HG03442 (cell line): ENCODE data around the gene FCHSD1.

Experiments used
- ATAC-seq: cut with Tn5 transposase; IDR thresholded peaks from one replicate; pipeline ENCODE4 v1.9.1; 2021; ENCODE audit warnings: mild to moderate bottlenecking, moderate library complexity; ENCODE audit not compliant: unreplicated experiment

Gene FCHSD1

DNA sequence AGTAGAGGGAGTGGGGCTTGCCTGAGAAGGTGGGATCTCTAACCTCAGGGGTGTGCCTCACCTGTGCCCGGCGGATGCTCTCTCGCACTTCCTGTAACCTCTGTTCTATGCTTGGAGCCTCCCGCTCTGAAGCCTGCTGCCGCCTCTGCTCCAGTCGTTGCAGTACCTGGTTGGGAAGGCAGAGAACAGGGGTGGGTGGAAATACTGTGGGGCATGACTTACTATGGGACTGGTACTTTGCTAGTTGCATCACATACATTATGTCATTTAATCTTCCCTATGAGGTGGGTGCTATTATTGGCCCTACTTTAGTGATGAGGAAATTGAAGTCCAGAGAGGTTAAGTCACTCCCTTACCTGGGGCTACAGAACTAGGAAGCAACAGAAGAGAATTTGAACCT, 5.2 kb downstream of the FCHSD1 start:
- ATAC-seq, result no peak

DNA sequence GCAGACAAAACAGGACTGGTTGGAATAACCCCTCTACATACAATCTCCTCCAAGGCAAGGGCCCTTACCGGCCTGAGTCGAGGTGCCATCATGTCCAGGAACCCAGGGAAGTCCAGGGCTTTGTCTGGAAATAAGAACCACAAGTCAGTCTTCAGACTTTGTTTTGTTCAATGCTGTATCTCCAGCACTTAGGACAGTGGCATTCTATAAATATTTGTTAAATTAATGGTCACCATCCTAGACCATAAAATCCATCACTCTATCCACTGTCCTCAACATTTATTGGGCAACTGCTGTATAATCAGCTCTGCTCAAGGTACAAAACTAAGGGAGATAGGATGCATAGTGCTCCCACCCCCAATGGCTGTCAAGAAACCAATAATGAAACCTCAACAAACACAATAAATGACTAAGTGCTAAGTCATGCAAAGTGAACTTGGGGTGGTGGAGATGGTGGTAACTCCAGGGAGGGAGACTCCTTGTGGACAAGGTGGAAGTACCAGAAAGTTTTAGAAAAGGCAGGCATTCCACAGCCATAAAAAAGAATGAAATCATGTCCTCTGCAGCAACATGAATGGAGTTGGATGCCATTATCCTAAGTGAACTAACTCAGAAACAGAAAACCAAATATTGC, 9.5 kb downstream of the FCHSD1 start:
- peak; percentile 55 for ATAC-seq

GRCh38 chr5:141640698-141641097, 10.5 kb downstream of the FCHSD1 start:
- ATAC-seq, result no peak

DNA sequence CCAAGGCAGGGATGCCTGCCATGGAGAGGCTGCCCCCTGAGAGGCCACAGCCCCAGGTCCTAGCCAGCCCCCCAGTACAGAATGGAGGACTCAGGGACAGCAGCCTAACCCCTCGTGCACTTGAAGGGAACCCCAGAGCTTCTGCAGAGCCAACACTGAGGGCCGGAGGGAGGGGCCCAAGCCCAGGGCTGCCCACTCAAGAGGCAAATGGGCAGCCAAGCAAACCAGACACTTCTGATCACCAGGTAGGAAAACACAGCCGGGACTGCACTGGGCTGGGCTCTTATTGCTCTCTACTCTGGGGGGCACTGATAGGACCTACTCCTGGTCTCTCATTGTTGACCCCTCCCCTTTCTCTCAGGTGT, 11.2 kb downstream of the FCHSD1 start:
- ATAC-seq, result no peak

GRCh38 chr5:141639357-141640050, 11.7 kb downstream of the FCHSD1 start:
- no peak for ATAC-seq

GRCh38 chr5:141638771-141639170, 12.4 kb downstream of the FCHSD1 start:
- no peak for ATAC-seq

GRCh38 chr5:141637767-141638419, 13.3 kb downstream of the FCHSD1 start:
- peak; percentile 33 for ATAC-seq

DNA sequence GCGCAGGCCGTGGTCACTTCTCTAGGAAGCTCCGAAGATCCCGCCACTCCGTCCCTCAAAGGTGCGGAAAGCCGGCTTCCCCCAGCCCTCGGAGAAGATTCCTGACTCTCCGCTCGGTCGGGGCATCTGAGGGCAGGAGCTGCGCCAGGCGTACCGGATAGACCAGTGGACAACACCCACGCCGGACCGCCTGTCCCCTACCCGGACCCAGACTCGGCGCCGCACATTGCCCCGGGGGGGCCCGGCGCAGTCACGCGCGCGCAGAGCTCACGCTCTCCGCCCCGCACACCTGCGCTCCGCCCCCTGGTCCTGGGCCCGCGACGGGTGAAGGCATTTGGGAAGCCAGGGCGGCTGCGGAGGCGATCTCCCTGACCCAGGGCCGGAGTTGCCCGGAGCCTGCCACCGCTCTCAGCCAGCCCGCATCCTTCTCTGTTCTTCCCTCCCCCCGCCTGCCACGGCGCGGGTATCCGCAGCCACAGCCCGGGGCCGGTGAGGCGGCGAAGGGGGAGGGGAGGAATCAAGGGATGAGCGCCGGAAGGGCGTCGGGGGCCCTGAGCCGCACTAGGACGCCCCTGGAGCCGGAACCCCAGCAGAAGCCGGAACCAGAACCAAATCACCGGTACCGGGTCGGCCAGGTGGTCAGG, 14.0 kb downstream of the FCHSD1 start:
- peak; percentile 16 for ATAC-seq

DNA sequence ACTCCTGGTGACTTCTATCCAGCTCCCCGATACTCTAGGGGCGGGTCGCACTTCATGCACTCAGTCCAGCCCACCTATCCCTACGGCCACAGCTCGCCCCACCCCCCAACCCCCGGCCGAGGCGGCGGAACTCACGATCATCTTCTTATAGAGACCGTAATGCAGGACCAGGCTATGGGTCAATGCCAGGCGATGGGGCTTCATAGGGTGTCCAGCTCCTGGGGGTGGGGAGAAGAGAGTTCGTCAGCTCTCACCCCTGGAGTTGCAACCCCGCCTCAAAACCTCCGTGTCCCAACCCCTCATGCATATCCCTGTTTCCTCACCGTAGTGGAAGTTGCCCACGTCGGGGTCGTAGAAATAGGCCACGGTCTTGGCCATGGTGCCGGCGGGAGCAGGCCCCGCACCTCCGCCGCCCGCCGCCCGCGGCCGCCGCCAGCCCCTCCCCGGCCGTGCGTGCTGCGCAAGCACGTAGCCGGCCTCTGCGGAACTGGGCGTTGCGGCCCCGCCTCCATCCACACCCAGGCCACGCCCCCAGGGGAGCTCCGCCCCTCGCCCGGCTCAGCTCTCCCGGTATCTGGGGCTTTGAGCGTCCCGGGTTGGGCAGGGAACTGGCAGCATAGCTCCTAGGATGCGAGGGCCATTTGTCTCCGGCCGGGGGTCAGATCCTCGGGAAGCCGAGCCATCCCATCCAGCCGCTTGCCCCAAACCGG, 14.7 kb downstream of the FCHSD1 start, which contains the start of the genes HDAC3 and RELL2:
Gene HDAC3, minus strand, starts transcription at position 437 of the 710 bp plus-strand sequence. Its CDS starts 59 bp downstream, at position 378.
Gene RELL2, plus strand, starts transcription at position 585 of the 710 bp plus-strand sequence. CDS start 1,229 bp downstream, outside the sequence.
- ATAC-seq, result peak; percentile 63

- no peak for ATAC-seq
These were observed 15.2 kb downstream of the FCHSD1 start for GRCh38 chr5:141636106-141636412.

- ATAC-seq, result no peak
These were observed 15.6 kb downstream of the FCHSD1 start for GRCh38 chr5:141635646-141636045.

DNA sequence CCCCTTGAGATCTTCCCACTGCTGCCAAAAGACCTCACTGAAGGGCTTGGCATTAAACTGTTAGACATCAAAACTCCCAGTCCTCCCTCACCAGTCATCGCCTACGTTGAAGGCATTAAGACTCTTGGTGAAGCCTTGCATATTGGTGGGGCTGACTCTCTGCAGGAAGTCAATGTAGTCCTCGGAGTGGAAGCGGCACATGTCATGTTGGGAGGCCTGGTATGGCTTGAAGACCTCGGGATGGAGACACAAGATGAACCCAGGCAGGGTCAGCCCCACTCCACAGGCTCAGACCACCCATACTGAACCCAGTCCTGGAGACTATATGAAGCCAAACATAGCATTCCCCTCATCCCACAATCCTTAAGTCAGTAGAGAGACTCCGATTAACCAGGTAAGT, 16.5 kb downstream of the FCHSD1 start:
- no peak for ATAC-seq

GRCh38 chr5:141633871-141634561, 17.2 kb downstream of the FCHSD1 start:
- ATAC-seq, result peak; percentile 71

DNA sequence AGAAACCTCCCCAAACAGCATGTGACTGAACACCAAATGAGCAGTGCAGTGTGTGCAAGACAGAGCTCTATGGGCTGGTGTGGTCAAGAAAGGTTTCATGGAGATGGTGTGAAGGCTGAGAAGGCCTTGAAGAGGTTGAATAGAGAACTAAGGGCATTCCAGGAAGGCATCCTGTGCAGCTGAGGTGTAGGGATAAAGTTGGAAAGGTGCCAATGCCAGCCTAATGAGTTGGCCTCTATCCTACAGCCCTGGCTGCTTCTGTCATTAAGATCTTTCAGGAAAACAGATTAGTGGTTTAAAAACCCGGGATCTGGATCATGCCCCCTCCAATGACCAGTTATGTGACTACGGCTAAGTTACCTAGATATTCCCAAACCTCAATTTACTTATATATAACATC, 18.6 kb downstream of the FCHSD1 start:
- ATAC-seq, result no peak

GRCh38 chr5:141630570-141631140, 20.6 kb downstream of the FCHSD1 start:
- ATAC-seq, result no peak

GRCh38 chr5:141628175-141628788, 22.9 kb downstream of the FCHSD1 start:
- ATAC-seq, result no peak

GRCh38 chr5:141623611-141624010, 27.6 kb downstream of the FCHSD1 start:
- no peak for ATAC-seq

- ATAC-seq, result peak; percentile 64
These were observed 28.0 kb downstream of the FCHSD1 start for GRCh38 chr5:141623186-141623585.

DNA sequence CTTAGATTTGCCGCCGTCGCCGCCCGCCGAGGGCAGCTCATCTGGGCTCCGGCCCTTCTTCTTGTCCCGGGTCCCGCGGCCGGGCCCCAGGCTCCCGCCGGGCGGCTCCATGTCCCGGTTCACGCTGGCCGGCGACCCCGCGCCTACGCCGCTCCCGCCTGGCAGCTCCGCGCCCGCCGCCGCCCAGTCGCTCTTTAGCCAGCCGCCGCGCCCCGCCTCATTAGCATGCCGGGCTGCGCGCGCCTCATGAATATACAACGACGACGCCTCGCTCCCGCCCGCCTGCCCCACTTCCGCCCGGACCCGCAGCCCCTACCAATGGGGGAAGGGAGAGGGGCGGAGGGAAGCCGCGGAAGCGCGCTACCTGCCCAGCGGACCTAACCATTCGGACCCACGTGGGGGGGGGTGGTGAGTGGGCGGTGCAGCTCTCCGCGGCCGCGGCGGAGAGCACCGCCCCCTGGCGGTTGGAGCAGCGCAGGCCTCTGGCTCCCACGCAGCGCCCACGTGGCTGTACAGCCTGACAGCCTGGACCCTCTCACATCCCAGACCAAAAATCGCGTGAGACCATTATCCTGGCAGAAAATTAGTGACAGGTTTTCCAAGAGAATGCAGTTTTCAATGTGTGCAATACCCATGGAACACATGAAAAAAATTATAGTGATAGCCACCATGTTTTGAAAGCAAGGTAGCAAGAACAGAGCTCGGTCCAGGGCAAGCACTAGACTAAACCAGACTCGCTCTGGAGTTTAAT, 32.2 kb downstream of the FCHSD1 start, which contains the start of gene DIAPH1:
Gene DIAPH1, minus strand, starts transcription at position 197 of the 751 bp plus-strand sequence. Its CDS starts 86 bp downstream, at position 111.
- ATAC-seq, result peak; percentile 78
